Kidney glomerular epithelial cell (primary cell): Measurements from ENCODE around the gene KCNMA1.

Source experiments
- DNase-seq: peaks from one replicate; lab custom pipeline; 2025; lab: John Stamatoyannopoulos, UW

The KCNMA1 gene

GRCh38 chr10:76981251-76981650, 656.4 kb downstream of the KCNMA1 start:
- no peak for DNase-seq

- DNase-seq = no peak
These were observed 659.7 kb downstream of the KCNMA1 start for GRCh38 chr10:76977901-76978300.

- DNase-seq = no peak
These were observed 660.6 kb downstream of the KCNMA1 start for GRCh38 chr10:76977046-76977445.

GRCh38 chr10:76976142-76976541, 661.5 kb downstream of the KCNMA1 start:
- no peak for DNase-seq

GRCh38 chr10:76975126-76975525, 662.5 kb downstream of the KCNMA1 start:
- DNase-seq = no peak

- no peak for DNase-seq
These were observed 663.5 kb downstream of the KCNMA1 start for GRCh38 chr10:76974017-76974691.

GRCh38 chr10:76973091-76974016, 664.3 kb downstream of the KCNMA1 start:
- DNase-seq = no peak

GRCh38 chr10:76972541-76972940, 665.1 kb downstream of the KCNMA1 start:
- DNase-seq = no peak

GRCh38 chr10:76971547-76972170, 665.9 kb downstream of the KCNMA1 start:
- no peak for DNase-seq

GRCh38 chr10:76970711-76971519, 666.7 kb downstream of the KCNMA1 start:
- no peak for DNase-seq

- no peak for DNase-seq
These were observed 668.2 kb downstream of the KCNMA1 start for GRCh38 chr10:76969366-76969948.

- DNase-seq = no peak
These were observed 669.1 kb downstream of the KCNMA1 start for GRCh38 chr10:76968483-76968882.

- no peak for DNase-seq
These were observed 674.8 kb downstream of the KCNMA1 start for GRCh38 chr10:76962851-76963250.

GRCh38 chr10:76961841-76962240, 675.8 kb downstream of the KCNMA1 start:
- no peak for DNase-seq

GRCh38 chr10:76959111-76959510, 678.5 kb downstream of the KCNMA1 start:
- no peak for DNase-seq

- no peak for DNase-seq
These were observed 682.8 kb downstream of the KCNMA1 start for GRCh38 chr10:76954838-76955237.

- DNase-seq = no peak
These were observed 687.3 kb downstream of the KCNMA1 start for GRCh38 chr10:76950354-76950753.

- no peak for DNase-seq
These were observed 691.3 kb downstream of the KCNMA1 start for GRCh38 chr10:76946270-76946669.

GRCh38 chr10:76945166-76945565, 692.4 kb downstream of the KCNMA1 start:
- no peak for DNase-seq

- DNase-seq = no peak
These were observed 693.0 kb downstream of the KCNMA1 start for GRCh38 chr10:76944640-76945039.

GRCh38 chr10:76942628-76943416, 694.8 kb downstream of the KCNMA1 start:
- no peak for DNase-seq
